SK-N-SH (cell line): ENCODE measurements around the gene CYP20A1. TPM values are rescaled to one million over a fixed set of nuclear protein-coding genes. Genes with fewer than 3 reads are reported as not detected.

Experiments used
- CTCF ChIA-PET: fragments of 300-600, 350-600 bp; formaldehyde crosslinking; extraction: SDS; loops from one replicate; lab custom pipeline; 2021; lab: Yijun Ruan, JAX
- POLR2A ChIA-PET: fragments of 350-600 bp; sonication (Branson Sonifier 250); formaldehyde crosslinking; extraction: SDS; loops from one replicate; lab custom pipeline; 2020; ENCODE audit warnings: antibody characterized with exemption, inconsistent platforms; lab: Yijun Ruan, JAX
- DNase-seq: peaks from one replicate; pipeline ENCODE4 v3.0.0; 2012
- H2AFZ ChIP-seq: fragments of 200-600 bp; sonication (generic); 2 replicates; pipeline ENCODE4 v1.8.1; 2016; ENCODE audit warnings: antibody characterized with exemption, mild to moderate bottlenecking, low read depth
- H3F3A ChIP-seq: fragments of 200-600 bp; sonication (generic); replicated peaks from 2 replicates; pipeline ENCODE3; 2016; ENCODE audit warnings: antibody characterized with exemption, mild to moderate bottlenecking; ENCODE audit not compliant: insufficient read depth
- H3K27ac ChIP-seq, 2 experiments: fragments of 200-500 bp in 1 of 2; fragments of 200-600 bp in 1 of 2; sonication (Bioruptor generic) in 1 of 2; sonication (generic), shearing (Covaris generic) in 1 of 2; 2 replicates each; pipeline versions ENCODE4 v1.5.1 to v1.6.1; 2014 to 2016; ENCODE audit warnings: low read depth in 2 of 2, inconsistent platforms in 1 of 2, low read length in 1 of 2, mild to moderate bottlenecking in 1 of 2, mixed read lengths in 1 of 2
- H3K27me3 ChIP-seq: fragments of 200-600 bp; sonication (generic), shearing (Covaris generic); 2 replicates; pipeline ENCODE4 v1.6.1; 2016; ENCODE audit warnings: mixed run types; ENCODE audit not compliant: insufficient read depth
- H3K36me3 ChIP-seq, 2 experiments: fragments of 200-500 bp in 1 of 2; fragments of 200-600 bp in 1 of 2; sonication (Bioruptor generic) in 1 of 2; sonication (generic) in 1 of 2; replicated peaks in 1 of 2; 2 replicates each; pipeline versions ENCODE3 to v1.5.1; 2014 to 2016; ENCODE audit warnings: low read length in 1 of 2, mild to moderate bottlenecking in 1 of 2; ENCODE audit not compliant: insufficient read depth in 2 of 2, control insufficient read depth in 1 of 2
- H3K4me1 ChIP-seq, 2 experiments: fragments of 200-500 bp in 1 of 2; fragments of 200-600 bp in 1 of 2; sonication (Bioruptor generic) in 1 of 2; sonication (generic), shearing (Covaris generic) in 1 of 2; 2 replicates each; pipeline versions ENCODE4 v1.5.1 to v1.6.1; 2014 to 2016; ENCODE audit warnings: low read depth in 1 of 2, low read length in 1 of 2, mixed run types in 1 of 2; ENCODE audit not compliant: insufficient read depth in 2 of 2, control insufficient read depth in 1 of 2
- H3K4me2 ChIP-seq: fragments of 200-600 bp; sonication (generic), shearing (Covaris generic); 2 replicates; pipeline ENCODE4 v1.6.1; 2017; ENCODE audit warnings: mixed run types
- H3K4me3 ChIP-seq, 2 experiments: fragments of 200-500 bp in 1 of 2; fragments of 200-600 bp in 1 of 2; sonication (Bioruptor generic) in 1 of 2; sonication (generic), shearing (Covaris generic) in 1 of 2; 2 replicates each; pipeline versions ENCODE4 v1.5.1 to v1.8.1; 2014 to 2016; ENCODE audit warnings: low read depth in 2 of 2, inconsistent platforms in 1 of 2, low read length in 1 of 2, mild to moderate bottlenecking in 1 of 2, mixed read lengths in 1 of 2, moderate library complexity in 1 of 2
- H3K79me2 ChIP-seq: fragments of 200-600 bp; sonication (generic); 2 replicates; pipeline ENCODE4 v1.8.1; 2017; ENCODE audit warnings: mild to moderate bottlenecking; ENCODE audit not compliant: insufficient read depth
- H3K9ac ChIP-seq: fragments of 200-600 bp; sonication (generic); 2 replicates; pipeline ENCODE4 v1.6.1; 2017; ENCODE audit warnings: mixed run types
- H3K9me2 ChIP-seq: fragments of 200-600 bp; sonication (generic); 2 replicates; pipeline ENCODE4 v1.6.1; 2017; ENCODE audit warnings: mixed run types
- H3K9me3 ChIP-seq: fragments of 200-600 bp; sonication (generic); 2 replicates; pipeline ENCODE4 v1.6.1; 2017; ENCODE audit warnings: mixed run types, mild to moderate bottlenecking, moderate library complexity
- H4K20me1 ChIP-seq: fragments of 200-600 bp; sonication (generic); 2 replicates; pipeline ENCODE4 v1.6.1; 2017; ENCODE audit warnings: mild to moderate bottlenecking, mixed run types; ENCODE audit not compliant: insufficient read depth
- CHD2 ChIP-seq: fragments of 150-350 bp; IDR thresholded peaks from 2 replicates; pipeline ENCODE4 v1.6.1; 2018; ENCODE audit warnings: low read length; ENCODE audit not compliant: partially characterized antibody
- EP300 ChIP-seq, 2 experiments: IDR thresholded peaks; 2 replicates each; pipeline versions ENCODE4 v1.4.0 to v1.6.1; 2012; ENCODE audit warnings: borderline replicate concordance in 1 of 2, low read depth in 1 of 2, low read length in 1 of 2
- EZH2phosphoT487 ChIP-seq: fragments of 200-600 bp; sonication (generic); IDR thresholded peaks from 2 replicates; pipeline ENCODE4 v1.6.1; 2017; ENCODE audit warnings: low read depth, mixed run types, mild to moderate bottlenecking, antibody characterized with exemption, moderate library complexity, borderline replicate concordance
- FOSL2 ChIP-seq: IDR thresholded peaks from 2 replicates; pipeline ENCODE4 v1.4.0; 2012; ENCODE audit warnings: low read depth, mild to moderate bottlenecking, moderate library complexity, borderline replicate concordance
- FOXJ3 ChIP-seq: sonication (generic); formaldehyde crosslinking; IDR thresholded peaks from 2 replicates; pipeline ENCODE4 v1.5.1; 2020; ENCODE audit warnings: mild to moderate bottlenecking, missing genetic modification reagents
- GABPA ChIP-seq: IDR thresholded peaks from 2 replicates; pipeline ENCODE4 v1.4.0; 2012; ENCODE audit warnings: low read depth, mild to moderate bottlenecking
- MEF2A ChIP-seq: IDR thresholded peaks from 2 replicates; pipeline ENCODE4 v1.4.0; 2012; ENCODE audit warnings: low read depth, borderline replicate concordance
- PBX3 ChIP-seq: IDR thresholded peaks from 2 replicates; pipeline ENCODE4; 2012
- POLR2AphosphoS5 ChIP-seq: IDR thresholded peaks from 2 replicates; pipeline ENCODE4 v1.6.1; 2012; ENCODE audit warnings: low read depth, low read length
- RCOR1 ChIP-seq: fragments of 150-350 bp; IDR thresholded peaks from 2 replicates; pipeline ENCODE4 v1.6.1; 2017; ENCODE audit warnings: antibody characterized with exemption, low read length
- REST ChIP-seq: IDR thresholded peaks from 2 replicates; pipeline ENCODE4 v1.6.1; 2012; ENCODE audit warnings: mild to moderate bottlenecking, low read depth, low read length, moderate library complexity
- TAF1 ChIP-seq: IDR thresholded peaks from 2 replicates; pipeline ENCODE4 v1.6.1; 2012; ENCODE audit warnings: low read depth, mild to moderate bottlenecking, low read length, moderate library complexity, borderline replicate concordance
- USF2 ChIP-seq: fragments of 150-350 bp; IDR thresholded peaks from 2 replicates; pipeline ENCODE4 v1.6.1; 2017; ENCODE audit warnings: antibody characterized with exemption, low read length, low read depth, borderline replicate concordance
- WGBS: methylation state at CpG from one replicate; pipeline ENCODE4 v1.1.6; 2017; ENCODE audit warnings: low lambda C conversion rate; 5-methylcytosine and 5-hydroxymethylcytosine counted together
- polyA plus RNA-seq, 3 experiments: library from polyadenylated mRNA; depleted of rRNA; stranded (reverse); fragments of >200 nt; gene quantifications; 2 replicates each; pipeline ENCODE4 v1.2.3, GENCODE V29; 2012
- TF ChIP-seq, protein P1 (sequence below): IDR thresholded peaks from 2 replicates; pipeline ENCODE4 v1.4.0; 2012; ENCODE audit warnings: low read depth, borderline replicate concordance
- TF ChIP-seq, protein P2 (sequence below): fragments of 150-350 bp; IDR thresholded peaks from 2 replicates; pipeline ENCODE4 v1.6.1; 2016; ENCODE audit warnings: mild to moderate bottlenecking, low read depth, low read length

The CYP20A1 gene
- polyA plus RNA-seq, 1 of the 3 experiments (the other 2 are of a cell fraction) = 10.6 TPM

GRCh38 chr2:203237346-203238238 is 1.2 kb upstream of the CYP20A1 start:
- Histone ChIP-seq H3F3A (peaks cover 12% of the 10 kb centered on the region), H3K79me2 (peaks cover 32% of the 10 kb centered on the region), H3K4me3 (peak overlapping the region; percentile 59 to 94), H3K9me3 (no peaks in the 10 kb centered on the region), H3K36me3 (peaks cover 0 to 9% of the 10 kb centered on the region in 2 experiments), H3K9ac (peak overlapping the region; percentile 95; the same call in 1 of the 2 replicates), H3K27me3 (no peaks in the 10 kb centered on the region), H3K9me2 (no peaks in the 10 kb centered on the region), H4K20me1 (no peaks in the 10 kb centered on the region), H3K4me1 (peaks cover 0 to 10% of the 10 kb centered on the region in 2 experiments; a peak in 1 of 4 replicates), H2AFZ (peak overlapping the region; percentile 88; the same call in 1 of the 2 replicates), H3K27ac (peak overlapping the region in 1 of 2 experiments; percentile 98; a peak in 1 of 4 replicates), H3K4me2 (peak overlapping the region; percentile 85)
- CTCF ChIA-PET = interaction anchor here (0.6 to 2.8 kb wide), 6 partner anchors 11 to 578 kb away, joined by 3 to 13 read pairs (median 3); no protein-coding TSS in a partner anchor
- 78% methylated on average over 16 of the region's 16 CpGs for WGBS
- TF ChIP-seq RCOR1 = no peak
- DNase-seq = peak; percentile 30
- POLR2A ChIA-PET = interaction anchor here (0.7 to 2.1 kb wide), 3 partner anchors 326 to 367 kb away, joined by 3 to 5 read pairs (median 4); partner anchors contain the start of genes ICA1L and WDR12

- Histone ChIP-seq H3K4me3 (peak overlapping the region; percentile 59 to 94), H2AFZ (peak overlapping the region; percentile 88), H3K79me2 (peaks cover 39% of the 10 kb centered on the region), H3F3A (peaks cover 12% of the 10 kb centered on the region), H3K9me3 (no peaks in the 10 kb centered on the region), H3K4me1 (peaks cover 0 to 10% of the 10 kb centered on the region in 2 experiments; a peak in 1 of 4 replicates), H3K27me3 (no peaks in the 10 kb centered on the region), H3K9ac (peak overlapping the region; percentile 95), H3K36me3 (peaks cover 0 to 13% of the 10 kb centered on the region in 2 experiments), H3K27ac (peak overlapping the region; percentile 75 to 98), H4K20me1 (no peaks in the 10 kb centered on the region), H3K4me2 (peak overlapping the region; percentile 85), H3K9me2 (no peaks in the 10 kb centered on the region)
- 18% methylated on average over 20 of the region's 22 CpGs for WGBS
- ChIA-PET CTCF (interaction anchor here (0.6 to 2.8 kb wide), 10 partner anchors 12 to 577 kb away, joined by 3 to 13 read pairs (median 3); no protein-coding TSS in a partner anchor), POLR2A (interaction anchor here (0.7 to 2.1 kb wide), 4 partner anchors 90 to 367 kb away, joined by 3 to 5 read pairs (median 4); partner anchors contain the start of genes ABI2, ICA1L and WDR12)
- DNase-seq = no peak
- TF ChIP-seq, protein P1, sequence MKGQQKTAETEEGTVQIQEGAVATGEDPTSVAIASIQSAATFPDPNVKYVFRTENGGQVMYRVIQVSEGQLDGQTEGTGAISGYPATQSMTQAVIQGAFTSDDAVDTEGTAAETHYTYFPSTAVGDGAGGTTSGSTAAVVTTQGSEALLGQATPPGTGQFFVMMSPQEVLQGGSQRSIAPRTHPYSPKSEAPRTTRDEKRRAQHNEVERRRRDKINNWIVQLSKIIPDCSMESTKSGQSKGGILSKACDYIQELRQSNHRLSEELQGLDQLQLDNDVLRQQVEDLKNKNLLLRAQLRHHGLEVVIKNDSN = no peak
- TF ChIP-seq EZH2phosphoT487 (no peak), MEF2A (no peak), GABPA (no peak), RCOR1 (no peak), REST (no peak), CHD2 (no peak), TAF1 (no peak), USF2 (no peak), FOXJ3 (CRISPR knock-in tag) (no peak), FOSL2 (no peak; the same call in 1 of the 2 replicates), EP300 (IDR thresholded peaks at IDR 0.05; ENCODE audit: borderline replicate concordance in 1 of 2, low read depth in 1 of 2, low read length in 1 of 2) (no peak), PBX3 (no peak), POLR2AphosphoS5 (no peak)
- TF ChIP-seq, protein P2, sequence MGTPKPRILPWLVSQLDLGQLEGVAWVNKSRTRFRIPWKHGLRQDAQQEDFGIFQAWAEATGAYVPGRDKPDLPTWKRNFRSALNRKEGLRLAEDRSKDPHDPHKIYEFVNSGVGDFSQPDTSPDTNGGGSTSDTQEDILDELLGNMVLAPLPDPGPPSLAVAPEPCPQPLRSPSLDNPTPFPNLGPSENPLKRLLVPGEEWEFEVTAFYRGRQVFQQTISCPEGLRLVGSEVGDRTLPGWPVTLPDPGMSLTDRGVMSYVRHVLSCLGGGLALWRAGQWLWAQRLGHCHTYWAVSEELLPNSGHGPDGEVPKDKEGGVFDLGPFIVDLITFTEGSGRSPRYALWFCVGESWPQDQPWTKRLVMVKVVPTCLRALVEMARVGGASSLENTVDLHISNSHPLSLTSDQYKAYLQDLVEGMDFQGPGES = no peak
These were observed 520 bp upstream of the CYP20A1 start for GRCh38 chr2:203238292-203238703.
